Esophagus squamous epithelium (tissue), 4 donors: ENCODE data around the gene NLGN1.
"Not testable (repeated sequence)": the region's sequence is repeated elsewhere in the genome, so short reads cannot be mapped to it uniquely, and the experiment has no call there.

Source experiments
- POLR2A ChIP-seq, 4 donors: fragments of 450-650 bp; IDR thresholded peaks; one replicate each; pipeline ENCODE4 v1.6.1; 2017; ENCODE audit warnings: antibody characterized with exemption in 4 of 4, mild to moderate bottlenecking in 4 of 4, moderate library complexity in 3 of 4
- TF ChIP-seq, protein P1 (sequence below), 6 experiments: fragments of 450-650 bp in 4 of 6; fragments of 200-600 bp in 2 of 6; sonication (generic) in 2 of 6; IDR thresholded peaks; one replicate each; pipeline ENCODE4 v1.5.1; 2016 to 2019; ENCODE audit warnings: antibody characterized with exemption in 6 of 6, mild to moderate bottlenecking in 4 of 6, moderate library complexity in 4 of 6

- TF ChIP-seq, protein P1, sequence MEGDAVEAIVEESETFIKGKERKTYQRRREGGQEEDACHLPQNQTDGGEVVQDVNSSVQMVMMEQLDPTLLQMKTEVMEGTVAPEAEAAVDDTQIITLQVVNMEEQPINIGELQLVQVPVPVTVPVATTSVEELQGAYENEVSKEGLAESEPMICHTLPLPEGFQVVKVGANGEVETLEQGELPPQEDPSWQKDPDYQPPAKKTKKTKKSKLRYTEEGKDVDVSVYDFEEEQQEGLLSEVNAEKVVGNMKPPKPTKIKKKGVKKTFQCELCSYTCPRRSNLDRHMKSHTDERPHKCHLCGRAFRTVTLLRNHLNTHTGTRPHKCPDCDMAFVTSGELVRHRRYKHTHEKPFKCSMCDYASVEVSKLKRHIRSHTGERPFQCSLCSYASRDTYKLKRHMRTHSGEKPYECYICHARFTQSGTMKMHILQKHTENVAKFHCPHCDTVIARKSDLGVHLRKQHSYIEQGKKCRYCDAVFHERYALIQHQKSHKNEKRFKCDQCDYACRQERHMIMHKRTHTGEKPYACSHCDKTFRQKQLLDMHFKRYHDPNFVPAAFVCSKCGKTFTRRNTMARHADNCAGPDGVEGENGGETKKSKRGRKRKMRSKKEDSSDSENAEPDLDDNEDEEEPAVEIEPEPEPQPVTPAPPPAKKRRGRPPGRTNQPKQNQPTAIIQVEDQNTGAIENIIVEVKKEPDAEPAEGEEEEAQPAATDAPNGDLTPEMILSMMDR (IDR thresholded peaks at IDR 0.05), result not testable (repeated sequence)
- not testable (repeated sequence) for TF ChIP-seq POLR2A (IDR thresholded peaks at IDR 0.05)
These were observed 834.6 kb downstream of the NLGN1 start for GRCh38 chr3:174232028-174232657.
